GM12892 (cell line): Measurements from ENCODE around the gene NTPCR.
"Not testable (repeated sequence)": the region's sequence is repeated elsewhere in the genome, so short reads cannot be mapped to it uniquely, and the experiment has no call there.

Source experiments
- DNase-seq: peaks from one replicate; pipeline ENCODE4 v3.0.0; 2011; ENCODE audit not compliant: insufficient read length
- FAIRE-seq: peaks from 2 replicates; lab custom pipeline; 2011; peaks lifted over from hg19 to GRCh38; lab: Jason Lieb, UNC
- POLR2A ChIP-seq: IDR thresholded peaks from 2 replicates; pipeline ENCODE4 v1.6.1; 2011; ENCODE audit warnings: low read depth, low read length, control low read depth
- POLR2AphosphoS5 ChIP-seq: IDR thresholded peaks from 2 replicates; pipeline ENCODE4 v1.6.1; 2011; ENCODE audit warnings: low read depth, low read length, control low read depth
- TAF1 ChIP-seq: IDR thresholded peaks from 2 replicates; pipeline ENCODE4 v1.6.1; 2011; ENCODE audit warnings: low read depth, mild to moderate bottlenecking, control low read depth, low read length, borderline replicate concordance

Gene NTPCR

DNA sequence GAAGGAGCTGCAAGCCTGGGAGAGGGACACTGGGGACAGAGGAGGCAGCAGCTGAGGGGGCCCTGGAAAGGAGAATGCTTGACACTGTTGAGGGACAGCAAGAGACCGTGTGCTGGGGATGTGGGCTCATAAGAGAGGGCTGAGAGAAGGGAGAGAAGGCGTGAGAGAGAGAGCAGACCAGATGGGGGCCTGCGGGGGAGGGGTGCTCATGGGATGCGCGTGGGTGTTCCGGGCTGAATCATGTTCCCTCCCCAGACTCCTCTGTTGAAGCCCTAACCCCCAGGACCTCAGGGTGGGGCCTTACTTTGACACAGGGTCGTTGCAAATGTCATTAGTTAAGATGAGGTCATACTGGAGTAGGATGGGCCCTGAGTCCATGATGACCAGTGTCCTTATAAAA is 40.8 kb downstream of the NTPCR start:
- DNase-seq = no peak
- no peak for TF ChIP-seq TAF1
- TF ChIP-seq POLR2AphosphoS5 = no peak
- no peak for TF ChIP-seq POLR2A
- no peak for FAIRE-seq

DNA sequence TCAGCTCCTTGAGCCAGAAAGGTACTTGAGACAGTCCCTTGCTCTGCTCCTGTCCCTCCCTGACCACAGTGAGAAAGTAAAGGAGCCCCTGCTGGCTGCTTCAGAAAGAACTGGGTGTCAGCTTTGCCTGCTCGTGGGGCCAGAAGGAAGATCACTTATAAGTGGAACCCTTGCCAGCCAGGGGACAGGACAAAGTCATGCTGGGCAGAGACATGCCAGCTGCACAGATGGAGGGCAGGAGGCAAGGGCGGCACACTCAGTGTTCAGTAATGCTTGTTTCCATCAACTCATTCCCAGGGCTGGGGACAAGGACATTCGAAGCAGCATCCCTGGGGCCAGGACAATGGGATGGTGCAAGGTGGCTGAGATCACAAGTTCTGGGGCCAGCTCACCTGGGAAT is 41.8 kb downstream of the NTPCR start:
- FAIRE-seq (no peak), DNase-seq (no peak)
- TF ChIP-seq TAF1 = no peak
- TF ChIP-seq POLR2AphosphoS5 = no peak
- no peak for TF ChIP-seq POLR2A

DNA sequence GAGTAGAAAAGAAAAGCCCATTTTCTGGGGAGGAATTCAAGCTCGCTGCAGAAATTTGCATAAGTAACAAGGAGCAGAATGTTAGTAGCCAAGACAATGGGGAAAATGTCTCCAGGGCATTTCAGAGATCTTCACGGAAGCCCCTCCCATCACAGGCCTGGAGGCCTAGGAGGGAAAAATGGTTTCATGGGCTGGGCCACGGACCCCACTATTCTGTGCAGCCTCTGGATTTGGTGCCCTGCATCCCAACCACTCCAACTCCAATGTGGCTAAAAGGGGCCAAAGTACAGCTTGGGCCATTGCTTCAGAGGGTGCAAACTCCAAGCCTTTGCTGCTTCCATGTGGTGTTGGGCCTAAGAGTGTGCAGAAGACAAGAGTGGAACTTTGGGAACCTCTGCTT is 43.1 kb downstream of the NTPCR start:
- FAIRE-seq (no peak), DNase-seq (no peak)
- TF ChIP-seq TAF1 (no peak), POLR2A (no peak), POLR2AphosphoS5 (no peak)

DNA sequence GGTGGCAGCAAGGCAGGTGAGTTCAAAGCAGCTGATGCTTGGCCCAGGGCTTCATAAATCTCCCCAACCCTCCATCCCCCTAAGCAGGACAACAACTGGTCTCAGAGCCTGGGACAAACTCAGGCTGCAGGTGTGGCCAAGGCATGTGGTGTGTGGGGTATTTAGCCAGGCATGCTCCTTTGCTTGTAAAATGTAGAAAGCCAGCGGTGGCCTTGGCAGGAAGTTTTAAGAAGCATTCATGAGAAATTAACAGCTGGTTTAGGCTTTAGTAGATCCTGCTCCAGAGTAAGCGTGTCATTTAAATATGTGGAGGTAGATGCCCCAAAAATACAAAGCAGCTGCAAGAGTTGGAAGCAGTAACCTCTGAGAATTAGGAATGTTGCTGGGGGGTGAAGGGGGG is 44.8 kb downstream of the NTPCR start:
- FAIRE-seq = no peak

DNA sequence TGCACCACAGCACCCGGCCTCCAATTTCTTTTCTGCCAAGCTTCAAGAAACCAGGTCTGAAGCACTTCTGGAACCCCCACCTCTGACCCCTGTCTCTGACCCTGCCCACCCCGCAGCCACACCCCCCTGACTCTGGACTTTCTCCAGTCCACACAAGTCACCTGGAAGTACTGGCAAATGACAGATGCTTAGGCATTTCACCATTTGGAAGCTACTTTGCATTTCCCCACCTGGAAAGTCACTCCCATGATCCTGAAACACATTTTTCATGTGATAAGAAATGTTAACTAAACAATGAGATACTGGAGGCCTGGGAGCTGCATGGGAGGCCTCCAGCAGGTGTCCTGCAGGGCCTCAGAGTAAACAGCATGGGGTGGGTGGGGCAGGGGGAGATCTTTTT is 45.7 kb downstream of the NTPCR start:
- FAIRE-seq (no peak), DNase-seq (no peak)
- TF ChIP-seq TAF1 = no peak
- TF ChIP-seq POLR2AphosphoS5 = no peak
- no peak for TF ChIP-seq POLR2A

More for the DNA sequence above, 44.8 kb downstream of the NTPCR start:
- DNase-seq = no peak
- no peak for TF ChIP-seq TAF1
- TF ChIP-seq POLR2AphosphoS5 = no peak
- no peak for TF ChIP-seq POLR2A

DNA sequence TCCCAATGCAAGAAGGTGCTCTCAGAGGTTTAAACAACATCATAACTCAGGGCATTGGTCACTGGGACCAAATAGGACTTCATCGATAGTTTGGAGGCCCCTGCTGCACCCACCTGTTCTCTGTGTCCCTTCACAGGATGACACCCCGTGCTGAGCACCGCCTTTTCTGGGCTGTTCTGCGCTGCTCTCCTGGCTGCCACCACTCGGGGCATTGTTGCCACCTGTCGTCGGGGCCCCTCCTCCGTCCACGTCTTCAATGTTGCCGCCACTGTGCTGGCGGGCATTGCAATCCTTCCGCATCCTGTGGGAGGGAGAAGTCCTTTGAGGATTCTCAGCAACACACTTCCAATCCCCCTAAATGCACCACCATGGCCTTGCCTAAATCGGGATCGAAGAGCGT is 47.7 kb downstream of the NTPCR start:
- TF ChIP-seq POLR2AphosphoS5 = no peak
- no peak for TF ChIP-seq TAF1
- TF ChIP-seq POLR2A = no peak
- FAIRE-seq (no peak), DNase-seq (no peak)

DNA sequence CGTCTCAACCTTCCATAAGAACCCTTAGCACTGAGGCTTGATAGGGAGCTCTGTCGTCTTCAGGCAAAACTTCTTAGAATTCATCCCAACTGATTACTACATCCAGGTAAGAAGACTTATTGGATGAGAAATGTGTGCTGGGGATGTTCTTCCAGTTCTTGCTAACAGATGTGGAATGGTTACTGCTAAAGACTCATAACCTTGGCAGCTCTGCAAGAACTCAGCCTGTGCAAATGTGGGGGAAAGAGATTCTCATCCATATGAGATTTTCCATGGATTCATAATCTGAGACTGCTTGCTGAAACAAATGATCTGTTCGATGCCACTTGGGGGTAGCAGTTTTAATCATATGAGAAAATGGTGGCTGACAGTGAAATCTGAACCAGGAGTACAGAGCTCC is 48.2 kb downstream of the NTPCR start:
- DNase-seq (no peak), FAIRE-seq (no peak)
- TF ChIP-seq TAF1 (no peak), POLR2AphosphoS5 (no peak), POLR2A (no peak)

DNA sequence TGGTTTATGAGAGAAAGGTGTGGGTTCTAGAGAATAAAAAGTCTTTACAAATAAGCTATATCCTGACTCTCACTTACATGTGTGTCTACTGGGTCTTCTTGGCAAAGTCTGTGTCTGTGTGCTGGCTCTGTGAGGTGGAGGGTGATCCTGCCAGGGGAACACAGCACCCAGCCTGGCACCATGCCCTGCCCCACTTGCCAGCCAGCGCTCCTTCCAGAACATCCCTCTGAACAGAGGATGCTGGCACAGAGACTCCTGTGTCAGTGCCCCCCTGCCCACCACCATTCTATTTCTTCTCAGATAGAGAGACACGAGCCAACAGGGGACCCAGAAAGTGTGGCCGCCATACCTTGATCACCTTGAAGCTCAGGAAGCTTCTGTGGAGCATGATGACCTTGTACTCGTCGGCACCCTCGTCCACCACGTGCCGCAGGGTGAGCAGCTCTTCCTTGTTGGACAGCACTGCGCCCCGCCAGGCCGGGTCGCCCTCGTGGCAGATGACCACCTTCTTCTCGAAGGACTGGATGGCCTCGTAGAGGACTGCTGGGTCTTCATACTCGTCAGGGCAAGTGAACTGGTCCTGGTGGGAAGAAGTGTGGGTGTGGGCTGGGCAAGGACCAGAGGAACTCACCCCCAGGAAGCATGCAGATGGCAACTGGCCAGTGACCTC is 49.7 kb downstream of the NTPCR start:
- TF ChIP-seq POLR2A (no peak), POLR2AphosphoS5 (no peak), TAF1 (no peak)
- DNase-seq (no peak), FAIRE-seq (no peak)

DNA sequence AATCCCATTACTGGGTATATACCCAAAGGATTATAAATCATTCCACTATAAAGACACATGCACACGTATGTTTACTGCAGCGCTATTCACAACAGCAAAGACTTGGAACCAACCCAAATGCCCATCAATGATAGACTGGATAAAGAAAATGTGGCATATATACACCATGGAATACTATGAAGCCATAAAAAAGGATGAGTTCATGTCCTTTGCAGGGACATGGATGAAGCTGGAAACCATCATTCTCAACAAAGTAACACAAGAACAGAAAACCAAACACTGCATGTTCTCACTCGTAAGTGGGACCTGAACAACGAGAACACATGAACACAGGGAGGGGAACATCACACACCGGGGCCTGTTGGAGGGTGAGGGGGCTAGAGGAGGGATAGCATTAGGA is 53.2 kb downstream of the NTPCR start:
- FAIRE-seq, DNase-seq: not testable (repeated sequence)

DNA sequence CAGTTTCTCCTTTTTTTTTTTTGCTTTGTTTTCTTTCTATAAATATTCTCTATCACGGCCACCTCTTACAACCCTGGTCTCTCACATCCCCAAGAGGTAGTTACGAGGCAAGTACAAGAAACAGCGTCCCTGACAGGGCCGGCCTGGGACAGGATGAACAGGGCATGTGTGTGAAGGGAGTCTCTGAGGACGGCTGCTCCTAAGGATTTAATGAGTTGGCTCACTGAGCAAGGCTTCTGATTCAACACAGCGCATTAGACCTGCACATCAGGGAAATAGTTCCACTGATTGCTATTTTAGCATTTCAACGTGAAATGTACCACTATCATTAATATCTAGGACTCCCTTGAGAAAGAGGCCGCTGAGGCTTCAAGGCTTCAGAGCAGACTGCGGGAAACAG is 54.0 kb downstream of the NTPCR start:
- DNase-seq (no peak), FAIRE-seq (no peak)

DNA sequence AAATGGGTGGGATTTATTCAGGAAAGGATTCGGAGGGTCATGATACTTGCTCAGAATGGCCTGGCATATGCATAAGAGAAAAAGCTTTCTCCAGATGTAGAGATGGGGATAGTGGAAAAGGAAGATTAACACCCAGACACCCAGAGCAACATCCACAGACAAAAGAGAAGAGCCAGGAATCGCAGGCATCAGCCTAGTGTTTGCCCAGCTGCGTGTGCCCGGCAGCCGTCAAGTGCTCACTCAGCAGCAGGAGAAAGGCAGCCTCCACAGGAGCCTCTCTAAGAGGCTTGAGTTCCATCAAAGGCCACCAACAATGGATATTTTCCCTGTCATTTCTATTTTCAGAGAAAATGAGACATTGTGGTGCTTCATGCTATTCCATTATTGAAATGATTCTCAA is 54.7 kb downstream of the NTPCR start:
- no peak for FAIRE-seq

More for the DNA sequence above, 54.0 kb downstream of the NTPCR start:
- no peak for TF ChIP-seq TAF1
- TF ChIP-seq POLR2A = no peak
- no peak for TF ChIP-seq POLR2AphosphoS5

DNA sequence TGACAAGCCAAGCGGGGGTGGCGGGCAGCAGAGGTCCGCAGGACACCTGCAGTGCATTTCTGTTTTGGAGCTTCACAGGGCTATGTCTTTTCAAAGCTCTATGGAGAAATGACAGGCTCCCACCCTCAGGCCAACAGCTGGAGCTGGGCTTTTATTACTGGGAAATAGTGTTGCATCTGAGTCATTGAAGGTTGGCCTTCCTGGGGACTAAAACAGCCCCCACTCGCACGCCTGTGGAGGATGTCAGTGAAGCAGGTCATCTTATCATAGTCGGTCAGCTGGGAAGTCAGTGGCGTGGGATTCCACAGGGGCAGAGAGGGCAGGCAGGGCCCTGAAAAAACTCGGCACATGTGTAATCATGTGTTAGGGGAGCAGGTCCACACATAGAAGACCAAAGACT is 55.3 kb downstream of the NTPCR start:
- FAIRE-seq (no peak), DNase-seq (no peak)
- TF ChIP-seq TAF1 (no peak), POLR2AphosphoS5 (no peak), POLR2A (no peak)

More for the DNA sequence above, 54.7 kb downstream of the NTPCR start:
- no peak for DNase-seq
- TF ChIP-seq POLR2A (no peak), TAF1 (no peak), POLR2AphosphoS5 (no peak)
